ENCODE measurements around the gene OBI1. TPM values are rescaled to one million over a fixed set of nuclear protein-coding genes. Genes with fewer than 3 reads are reported as not detected.

The OBI1 gene
- total RNA-seq, 2 donors from 2014 or later, result 7.9 to 20.4 TPM

- Histone ChIP-seq H3K4me3 (no peak overlapping the region), H3K27ac (no peak overlapping the region), H3K27me3 (replicated peaks; ENCODE audit: insufficient read depth) (peaks cover 57% of the 10 kb centered on the region), H3K36me3 (no peaks in the 10 kb centered on the region), H3K4me1 (replicated peaks) (no peaks in the 10 kb centered on the region), H3K9me3 (no peaks in the 10 kb centered on the region)
- 9% methylated on average over 29 of the region's 29 CpGs for WGBS
- TF ChIP-seq POLR2A (IDR thresholded peaks at IDR 0.05) (no peak), CTCF (IDR thresholded peaks at IDR 0.05) (no peak), POLR2AphosphoS5 (IDR thresholded peaks at IDR 0.05) (no peak)
- intact Hi-C loops (cut with DNase I), result no loop called here
- DNase-seq (ENCODE audit: low spot score), result no peak
Measured at GRCh38 chr13:78593652-78594455, 65.1 kb downstream of the OBI1 start.

- Histone ChIP-seq H3K27me3 (replicated peaks; ENCODE audit: insufficient read depth) (peaks cover 52% of the 10 kb centered on the region), H3K27ac (no peak overlapping the region), H3K4me3 (no peak overlapping the region), H3K4me1 (replicated peaks) (no peaks in the 10 kb centered on the region), H3K36me3 (no peaks in the 10 kb centered on the region), H3K9me3 (no peaks in the 10 kb centered on the region)
- DNase-seq (ENCODE audit: low spot score), result no peak
- TF ChIP-seq POLR2AphosphoS5 (IDR thresholded peaks at IDR 0.05) (no peak), POLR2A (IDR thresholded peaks at IDR 0.05) (no peak), CTCF (IDR thresholded peaks at IDR 0.05) (no peak)
- 13% methylated on average over 13 of the region's 13 CpGs for WGBS
- intact Hi-C loops (cut with DNase I), result no loop called here
Measured at GRCh38 chr13:78593129-78593528, 65.8 kb downstream of the OBI1 start.

- H3K4me3 ChIP-seq, result no peak overlapping the region
- intact Hi-C loops (cut with DNase I), result no loop called here
- H3K27ac ChIP-seq, result no peak overlapping the region
- H3K4me1 ChIP-seq (replicated peaks), result no peaks in the 10 kb centered on the region
- no peak for DNase-seq (ENCODE audit: low spot score)
- WGBS, result 8% methylated on average over 6 of the region's 6 CpGs
- no peaks in the 10 kb centered on the region for H3K9me3 ChIP-seq
- TF ChIP-seq POLR2AphosphoS5 (IDR thresholded peaks at IDR 0.05), result no peak
- no peak for TF ChIP-seq CTCF (IDR thresholded peaks at IDR 0.05)
- no peak for TF ChIP-seq POLR2A (IDR thresholded peaks at IDR 0.05)
- no peaks in the 10 kb centered on the region for H3K36me3 ChIP-seq
- peaks cover 49% of the 10 kb centered on the region for H3K27me3 ChIP-seq (replicated peaks; ENCODE audit: insufficient read depth)
Measured at GRCh38 chr13:78592584-78592983, 66.4 kb downstream of the OBI1 start.

- no peak for DNase-seq (ENCODE audit: low spot score)
- 3% methylated on average over 7 of the region's 7 CpGs for WGBS
- Histone ChIP-seq H3K36me3 (no peaks in the 10 kb centered on the region), H3K27ac (no peak overlapping the region), H3K4me1 (replicated peaks) (no peaks in the 10 kb centered on the region), H3K9me3 (no peaks in the 10 kb centered on the region), H3K4me3 (no peak overlapping the region), H3K27me3 (replicated peaks; ENCODE audit: insufficient read depth) (peaks cover 21% of the 10 kb centered on the region)
- TF ChIP-seq POLR2AphosphoS5 (IDR thresholded peaks at IDR 0.05) (no peak), CTCF (IDR thresholded peaks at IDR 0.05) (no peak), POLR2A (IDR thresholded peaks at IDR 0.05) (no peak)
- intact Hi-C loops (cut with DNase I), result no loop called here
Measured at GRCh38 chr13:78589206-78589605, 69.7 kb downstream of the OBI1 start.

GRCh38 chr13:78587395-78587794 lies 71.6 kb downstream of the OBI1 start:
- Histone ChIP-seq H3K27ac (no peak overlapping the region), H3K4me1 (replicated peaks) (no peaks in the 10 kb centered on the region), H3K36me3 (no peaks in the 10 kb centered on the region), H3K4me3 (no peak overlapping the region), H3K9me3 (no peaks in the 10 kb centered on the region), H3K27me3 (replicated peaks; ENCODE audit: insufficient read depth) (peaks cover 11% of the 10 kb centered on the region)
- 14% methylated on average over 18 of the region's 18 CpGs for WGBS
- intact Hi-C loops (cut with DNase I), result no loop called here
- no peak for DNase-seq (ENCODE audit: low spot score)
- TF ChIP-seq CTCF (IDR thresholded peaks at IDR 0.05) (no peak), POLR2A (IDR thresholded peaks at IDR 0.05) (no peak), POLR2AphosphoS5 (IDR thresholded peaks at IDR 0.05) (no peak)
